Measurements from ENCODE around the gene RASGRP1.

Gene RASGRP1

GRCh38 chr15:38539008-38539343, 25.6 kb downstream of the RASGRP1 start:
- TF ChIP-seq CSRNP3 (CRISPR knock-in tag; IDR thresholded peaks at IDR 0.05) = no peak
- TF ChIP-seq ARNTL (CRISPR knock-in tag; IDR thresholded peaks at IDR 0.05; ENCODE audit: borderline replicate concordance, low read depth) = no peak
- TF ChIP-seq ZNF70 (CRISPR knock-in tag; IDR thresholded peaks at IDR 0.05) = no peak
- TF ChIP-seq ZNF8 (CRISPR knock-in tag; IDR thresholded peaks at IDR 0.05) = no peak
- TF ChIP-seq SNAI2 (CRISPR knock-in tag; IDR thresholded peaks at IDR 0.05) = no peak
- TF ChIP-seq ZFP30 (CRISPR knock-in tag; IDR thresholded peaks at IDR 0.05) = no peak
- TF ChIP-seq TOX (CRISPR knock-in tag; IDR thresholded peaks at IDR 0.05; ENCODE audit: borderline replicate concordance) = no peak
- TF ChIP-seq BACH2 (CRISPR knock-in tag; IDR thresholded peaks at IDR 0.05; ENCODE audit: borderline replicate concordance) = no peak
- no peak for TF ChIP-seq CSDC2 (CRISPR knock-in tag; IDR thresholded peaks at IDR 0.05)
- TF ChIP-seq CREB5 (CRISPR knock-in tag; IDR thresholded peaks at IDR 0.05; ENCODE audit: low read depth) = no peak
- no peak for ATAC-seq

- ATAC-seq = no peak
Measured at GRCh38 chr15:38538328-38539007, 26.1 kb downstream of the RASGRP1 start.

GRCh38 chr15:38536201-38536676, 28.4 kb downstream of the RASGRP1 start:
- TF ChIP-seq ISL1 (CRISPR knock-in tag; IDR thresholded peaks at IDR 0.05) (peak; percentile 72), CREB5 (CRISPR knock-in tag; IDR thresholded peaks at IDR 0.05; ENCODE audit: low read depth) (peak; percentile 62; the same call in 1 of the 2 replicates), POU6F1 (CRISPR knock-in tag; IDR thresholded peaks at IDR 0.05; ENCODE audit: borderline replicate concordance, low read depth) (no peak)
- ATAC-seq = no peak; the same call in 2 of the 3 replicates

More at GRCh38 chr15:38538328-38539007, 26.1 kb downstream of the RASGRP1 start:
- no peak for TF ChIP-seq TCF4 (CRISPR knock-in tag; IDR thresholded peaks at IDR 0.05; ENCODE audit: borderline replicate concordance)
- no peak for TF ChIP-seq SNAI2 (CRISPR knock-in tag; IDR thresholded peaks at IDR 0.05)
- TF ChIP-seq ZNF8 (CRISPR knock-in tag; IDR thresholded peaks at IDR 0.05) = no peak
- no peak for TF ChIP-seq ZFP30 (CRISPR knock-in tag; IDR thresholded peaks at IDR 0.05)
- no peak for TF ChIP-seq TOX (CRISPR knock-in tag; IDR thresholded peaks at IDR 0.05; ENCODE audit: borderline replicate concordance)
- no peak for TF ChIP-seq POU6F1 (CRISPR knock-in tag; IDR thresholded peaks at IDR 0.05; ENCODE audit: borderline replicate concordance, low read depth)
- TF ChIP-seq ZNF70 (CRISPR knock-in tag; IDR thresholded peaks at IDR 0.05) = no peak
- TF ChIP-seq ZNF565 (CRISPR knock-in tag; conservative IDR thresholded peaks at IDR 0.05; ENCODE audit: low read depth) = no peak

GRCh38 chr15:38535491-38536200, 29.0 kb downstream of the RASGRP1 start:
- ATAC-seq = no peak
- no peak for TF ChIP-seq CREB5 (CRISPR knock-in tag; IDR thresholded peaks at IDR 0.05; ENCODE audit: low read depth)
- no peak for TF ChIP-seq ISL1 (CRISPR knock-in tag; IDR thresholded peaks at IDR 0.05)
- TF ChIP-seq CSRNP3 (CRISPR knock-in tag; IDR thresholded peaks at IDR 0.05) = no peak
- no peak for TF ChIP-seq POU6F1 (CRISPR knock-in tag; IDR thresholded peaks at IDR 0.05; ENCODE audit: borderline replicate concordance, low read depth)
- no peak for TF ChIP-seq ESRRG (CRISPR knock-in tag; IDR thresholded peaks at IDR 0.05)
- TF ChIP-seq TOX (CRISPR knock-in tag; IDR thresholded peaks at IDR 0.05; ENCODE audit: borderline replicate concordance) = no peak
- no peak for TF ChIP-seq ZNF70 (CRISPR knock-in tag; IDR thresholded peaks at IDR 0.05)
- no peak for TF ChIP-seq ZNF565 (CRISPR knock-in tag; conservative IDR thresholded peaks at IDR 0.05; ENCODE audit: low read depth)
- TF ChIP-seq PATZ1 (CRISPR knock-in tag; IDR thresholded peaks at IDR 0.05; ENCODE audit: borderline replicate concordance) = no peak

All from SK-N-SH treated with all-trans-retinoic acid at 6 μM for 48 hours (cell line).